Testis (tissue), 3 donors: Measurements from ENCODE around the gene RIMS3. TPM values are rescaled to one million over a fixed set of nuclear protein-coding genes. Genes with fewer than 3 reads are reported as not detected.
"Not testable (repeated sequence)": the region's sequence is repeated elsewhere in the genome, so short reads cannot be mapped to it uniquely, and the experiment has no call there.

ENCODE experiments used
- DNase-seq: peaks from one replicate; pipeline ENCODE4 v3.0.0-alpha.2; 2019
- H3K27ac ChIP-seq, 2 donors: fragments of 200-600 bp; sonication (generic); one replicate each; pipeline ENCODE4 v1.5.1; 2019
- H3K27me3 ChIP-seq: fragments of 200-600 bp; sonication (generic); one replicate; pipeline ENCODE4 v1.5.1; 2019
- H3K36me3 ChIP-seq: fragments of 200-600 bp; sonication (generic); one replicate; pipeline ENCODE4 v1.5.1; 2017; ENCODE audit warnings: low read depth; ENCODE audit errors: missing control alignments
- H3K4me1 ChIP-seq: fragments of 200-600 bp; sonication (generic); one replicate; pipeline ENCODE4 v1.5.1; 2019
- H3K4me3 ChIP-seq, 2 donors: fragments of 200-600 bp; sonication (generic); one replicate each; pipeline ENCODE4 v1.5.1; 2017 to 2019
- H3K9me3 ChIP-seq: fragments of 200-600 bp; sonication (generic); one replicate; pipeline ENCODE4 v1.5.1; 2017
- POLR2A ChIP-seq: fragments of 450-650 bp; IDR thresholded peaks from one replicate; pipeline ENCODE4 v1.6.1; 2017; ENCODE audit warnings: antibody characterized with exemption, mild to moderate bottlenecking, moderate library complexity
- WGBS, 2 donors: methylation state at CpG; one replicate each; pipeline ENCODE4 v1.1.5; 2018; 5-methylcytosine and 5-hydroxymethylcytosine counted together
- intact Hi-C: fragments of 100-400 bp; cut with DNase I; formaldehyde crosslinking; loops from one replicate; pipeline ENCODE4 v1.15.1; 2023; ENCODE audit warnings: low total_unique reads
- polyA plus RNA-seq: library from polyadenylated mRNA; stranded (reverse); fragments of 350-450 nt; fragmentation: Illumina TruSeq; extraction: RNeasy Lipid Tissue Mini Kit (QIAGEN cat#74804); gene quantifications from one replicate; pipeline ENCODE4 v1.2.3, GENCODE V29; 2014; ENCODE audit warnings: low read depth, low replicate concordance; ENCODE audit not compliant: insufficient read depth
- total RNA-seq, 2 donors: library from RNA; depleted of rRNA; stranded (reverse); fragments of >200 nt; gene quantifications; one replicate each; pipeline ENCODE4 v1.2.3, GENCODE V29; 2016
- TF ChIP-seq, protein P1 (sequence below), 3 experiments: fragments of 450-650 bp in 2 of 3; fragments of 200-600 bp in 1 of 3; sonication (generic) in 1 of 3; IDR thresholded peaks; one replicate each; pipeline ENCODE4 v1.5.1; 2016 to 2019; ENCODE audit warnings: antibody characterized with exemption in 3 of 3, mild to moderate bottlenecking in 2 of 3, moderate library complexity in 1 of 3

RIMS3 gene
- total and polyA plus RNA-seq, 3 donors from 2014 or later: 4.6 to 9.4 (median 8.3) TPM

DNA sequence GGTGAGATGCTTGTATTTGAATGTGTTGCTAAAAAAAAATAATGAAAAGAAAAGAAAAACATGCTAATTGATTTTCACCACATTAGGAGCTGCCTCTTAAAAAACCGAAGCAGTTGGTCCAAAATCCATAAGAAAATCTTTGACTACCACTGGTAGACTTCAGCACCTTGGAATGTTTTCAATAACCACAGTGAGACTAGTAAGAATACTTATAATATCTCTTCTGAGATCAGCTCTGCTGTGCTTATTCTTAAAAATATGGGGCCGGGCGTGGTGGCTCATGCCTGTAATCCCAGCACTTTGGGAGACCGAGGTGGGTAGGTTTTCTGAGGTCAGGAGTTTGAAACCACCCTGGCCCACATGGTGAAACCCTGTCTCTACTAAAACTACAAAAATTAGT lies 41.1 kb upstream of the RIMS3 start:
- no peaks in the 10 kb centered on the region for H3K36me3 ChIP-seq
- H3K27me3 ChIP-seq: no peaks in the 10 kb centered on the region
- no peaks in the 10 kb centered on the region for H3K9me3 ChIP-seq
- DNase-seq: no peak
- TF ChIP-seq POLR2A: no peak
- TF ChIP-seq, protein P1, sequence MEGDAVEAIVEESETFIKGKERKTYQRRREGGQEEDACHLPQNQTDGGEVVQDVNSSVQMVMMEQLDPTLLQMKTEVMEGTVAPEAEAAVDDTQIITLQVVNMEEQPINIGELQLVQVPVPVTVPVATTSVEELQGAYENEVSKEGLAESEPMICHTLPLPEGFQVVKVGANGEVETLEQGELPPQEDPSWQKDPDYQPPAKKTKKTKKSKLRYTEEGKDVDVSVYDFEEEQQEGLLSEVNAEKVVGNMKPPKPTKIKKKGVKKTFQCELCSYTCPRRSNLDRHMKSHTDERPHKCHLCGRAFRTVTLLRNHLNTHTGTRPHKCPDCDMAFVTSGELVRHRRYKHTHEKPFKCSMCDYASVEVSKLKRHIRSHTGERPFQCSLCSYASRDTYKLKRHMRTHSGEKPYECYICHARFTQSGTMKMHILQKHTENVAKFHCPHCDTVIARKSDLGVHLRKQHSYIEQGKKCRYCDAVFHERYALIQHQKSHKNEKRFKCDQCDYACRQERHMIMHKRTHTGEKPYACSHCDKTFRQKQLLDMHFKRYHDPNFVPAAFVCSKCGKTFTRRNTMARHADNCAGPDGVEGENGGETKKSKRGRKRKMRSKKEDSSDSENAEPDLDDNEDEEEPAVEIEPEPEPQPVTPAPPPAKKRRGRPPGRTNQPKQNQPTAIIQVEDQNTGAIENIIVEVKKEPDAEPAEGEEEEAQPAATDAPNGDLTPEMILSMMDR (IDR thresholded peaks at IDR 0.05): no peak
- intact Hi-C loops: no loop called here
- H3K4me1 ChIP-seq: peaks cover 10% of the 10 kb centered on the region
- 95 to 99% methylated on average over 4 of the region's 4 CpGs for WGBS, 2 donors
- no peak overlapping the region for H3K4me3 ChIP-seq
- H3K27ac ChIP-seq: no peak overlapping the region

DNA sequence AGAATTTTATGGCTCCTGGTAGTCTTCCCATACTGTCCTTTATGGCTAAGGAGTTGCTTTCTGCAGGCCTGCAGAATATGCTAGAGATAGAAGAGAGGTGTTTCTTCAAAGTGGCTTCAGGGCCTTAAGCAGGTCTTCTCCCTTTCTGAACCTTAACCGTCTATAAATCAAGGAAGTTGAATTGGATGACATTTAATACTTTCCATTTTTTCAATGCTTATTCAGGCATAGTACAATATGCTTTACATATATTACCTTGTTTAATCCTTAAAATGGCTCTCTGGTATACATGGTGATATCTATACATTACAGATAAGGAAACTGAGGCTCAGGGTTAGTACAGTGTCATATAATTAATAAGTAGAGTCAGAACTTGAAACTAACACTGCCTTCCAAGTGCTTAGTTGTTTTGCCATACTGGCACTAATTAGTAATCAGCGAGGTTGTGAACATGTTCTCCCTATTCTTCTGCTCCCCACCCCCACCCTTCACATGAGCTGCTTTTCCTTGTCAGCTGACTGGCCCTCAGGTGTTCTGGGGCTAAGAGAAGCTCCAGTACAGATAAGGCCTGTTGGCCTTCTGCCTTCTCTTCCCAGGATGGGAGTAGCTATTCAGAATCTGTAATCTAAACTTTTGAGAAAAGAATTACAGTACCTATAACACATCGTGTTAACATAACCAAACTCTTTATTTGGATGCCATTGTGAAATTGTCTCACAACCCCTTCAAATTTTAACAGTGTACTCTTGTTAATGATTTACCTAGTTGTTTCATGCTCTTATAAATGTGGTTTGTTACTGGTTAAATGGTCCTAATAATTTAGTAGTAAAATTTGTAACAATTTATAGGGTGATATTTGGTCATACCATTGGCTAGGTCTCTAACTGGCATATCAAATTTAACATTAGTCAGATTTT lies 39.6 kb upstream of the RIMS3 start:
- H3K27me3 ChIP-seq: no peaks in the 10 kb centered on the region
- TF ChIP-seq POLR2A: no peak
- TF ChIP-seq, protein P1 (IDR thresholded peaks at IDR 0.05): no peak
- no peak overlapping the region for H3K4me3 ChIP-seq
- H3K36me3 ChIP-seq: no peaks in the 10 kb centered on the region
- no peak overlapping the region for H3K27ac ChIP-seq
- intact Hi-C loops: no loop called here
- DNase-seq: no peak
- no peaks in the 10 kb centered on the region for H3K9me3 ChIP-seq
- 81% methylated on average over 3 of the region's 3 CpGs for WGBS, 2 donors
- peaks cover 6% of the 10 kb centered on the region for H3K4me1 ChIP-seq

DNA sequence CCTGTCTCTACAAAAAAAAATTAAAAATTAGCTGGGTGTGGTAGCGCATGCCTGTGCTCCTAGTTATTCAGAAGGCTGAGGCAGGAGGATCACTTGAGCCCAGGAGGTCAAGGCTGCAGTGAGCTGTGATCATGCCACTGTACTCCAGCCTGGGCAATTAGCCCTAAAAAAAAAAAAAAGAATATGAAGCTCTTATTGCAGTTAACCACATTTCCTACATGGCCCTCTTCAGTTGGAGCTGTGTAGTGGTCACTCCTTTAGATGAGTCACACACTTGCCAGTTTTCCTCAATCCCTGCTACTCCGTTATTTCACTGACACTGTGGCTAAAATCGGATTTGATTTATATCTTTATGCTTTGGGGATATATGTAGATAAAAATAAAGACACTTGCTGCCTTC lies 37.8 kb upstream of the RIMS3 start:
- no peaks in the 10 kb centered on the region for H3K4me1 ChIP-seq
- no peak overlapping the region for H3K27ac ChIP-seq
- 53 to 83% methylated on average over 3 of the region's 3 CpGs for WGBS, 2 donors
- intact Hi-C loops: no loop called here
- no peaks in the 10 kb centered on the region for H3K27me3 ChIP-seq
- no peaks in the 10 kb centered on the region for H3K9me3 ChIP-seq
- no peak overlapping the region for H3K4me3 ChIP-seq
- TF ChIP-seq, protein P1 (IDR thresholded peaks at IDR 0.05): no peak
- no peak for TF ChIP-seq POLR2A
- H3K36me3 ChIP-seq: no peaks in the 10 kb centered on the region
- no peak for DNase-seq

DNA sequence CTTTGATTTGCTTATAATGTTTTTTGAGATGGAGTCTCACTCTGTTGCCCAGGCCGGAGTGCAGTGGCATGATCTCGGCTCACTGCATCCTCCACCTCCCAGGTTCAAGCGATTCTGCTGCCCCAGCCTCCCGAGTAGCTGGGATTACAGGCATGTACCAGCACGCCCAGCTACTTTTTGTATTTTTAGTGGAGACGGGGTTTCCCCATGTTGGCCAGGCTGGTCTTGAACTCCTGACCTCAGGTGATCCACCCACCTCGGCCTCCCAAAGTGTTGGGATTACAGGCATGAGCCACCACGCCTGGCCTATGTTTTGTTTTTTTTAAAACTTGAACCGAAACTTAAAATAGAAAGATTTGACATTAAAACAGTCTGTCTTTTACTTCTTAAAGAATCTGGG lies 37.3 kb upstream of the RIMS3 start:
- H3K4me3 ChIP-seq, H3K27me3 ChIP-seq, DNase-seq, H3K27ac ChIP-seq, H3K4me1 ChIP-seq, H3K9me3 ChIP-seq, H3K36me3 ChIP-seq, intact Hi-C loops: not testable (repeated sequence)
- WGBS, 2 donors: 85 to 86% methylated on average over 9 of the region's 9 CpGs

DNA sequence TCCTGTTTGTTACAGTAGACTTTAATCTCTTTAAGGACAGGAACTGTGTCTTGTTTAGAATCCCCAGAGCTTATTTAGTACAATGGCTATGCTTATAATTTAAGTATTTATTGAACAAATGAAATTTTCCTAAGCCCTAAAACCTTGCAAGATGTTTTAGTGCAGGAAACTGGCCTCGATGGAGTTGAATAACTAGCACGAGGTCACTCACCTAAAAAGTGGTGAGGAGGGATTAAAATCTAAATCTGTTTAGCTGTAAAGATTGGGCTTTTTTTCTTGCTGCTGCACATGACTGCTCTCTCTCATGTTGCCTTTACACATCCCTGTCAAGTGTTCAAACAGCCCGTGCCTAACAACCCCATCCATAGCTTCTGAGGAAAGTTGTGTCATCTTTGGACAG lies 36.2 kb upstream of the RIMS3 start:
- no peaks in the 10 kb centered on the region for H3K27me3 ChIP-seq
- TF ChIP-seq, protein P1 (IDR thresholded peaks at IDR 0.05): no peak
- no peak for TF ChIP-seq POLR2A
- no peak overlapping the region for H3K27ac ChIP-seq
- no peaks in the 10 kb centered on the region for H3K36me3 ChIP-seq
- no peak for DNase-seq
- no peak overlapping the region for H3K4me3 ChIP-seq
- no peaks in the 10 kb centered on the region for H3K4me1 ChIP-seq
- H3K9me3 ChIP-seq: no peaks in the 10 kb centered on the region
- intact Hi-C loops: no loop called here
- WGBS, 2 donors: 67 to 80% methylated on average over 3 of the region's 3 CpGs
